C4-2B (cell line): Measurements from ENCODE around the gene STX7.

Experiments used
- ZFX ChIP-seq: fragments of 450-650 bp; IDR thresholded peaks from 2 replicates; pipeline ENCODE4 v1.6.1; 2017
- TF ChIP-seq, protein P1 (sequence below): fragments of 450-650 bp; conservative IDR thresholded peaks from 2 replicates; pipeline ENCODE4 v1.5.1; 2017; ENCODE audit warnings: mild to moderate bottlenecking

DNA sequence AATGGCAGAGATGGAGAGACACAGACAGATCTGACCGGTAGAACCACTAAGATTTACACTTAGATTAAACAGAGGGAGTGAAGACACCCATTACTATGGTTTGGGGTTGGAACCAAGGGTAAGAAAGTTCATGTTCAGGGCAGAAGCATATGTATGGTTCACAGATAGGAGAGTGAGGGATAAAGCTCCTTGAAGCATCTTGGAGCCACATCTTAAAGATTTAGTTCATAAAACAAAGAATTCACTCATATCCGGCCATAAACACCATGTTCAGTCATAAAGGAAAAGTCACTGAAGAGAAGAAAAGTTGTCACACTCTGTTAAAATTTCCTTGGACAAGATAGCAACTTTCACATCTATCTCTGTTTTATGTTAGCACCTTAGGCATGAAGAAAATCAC, 18.0 kb downstream of the STX7 start:
- TF ChIP-seq, protein P1, sequence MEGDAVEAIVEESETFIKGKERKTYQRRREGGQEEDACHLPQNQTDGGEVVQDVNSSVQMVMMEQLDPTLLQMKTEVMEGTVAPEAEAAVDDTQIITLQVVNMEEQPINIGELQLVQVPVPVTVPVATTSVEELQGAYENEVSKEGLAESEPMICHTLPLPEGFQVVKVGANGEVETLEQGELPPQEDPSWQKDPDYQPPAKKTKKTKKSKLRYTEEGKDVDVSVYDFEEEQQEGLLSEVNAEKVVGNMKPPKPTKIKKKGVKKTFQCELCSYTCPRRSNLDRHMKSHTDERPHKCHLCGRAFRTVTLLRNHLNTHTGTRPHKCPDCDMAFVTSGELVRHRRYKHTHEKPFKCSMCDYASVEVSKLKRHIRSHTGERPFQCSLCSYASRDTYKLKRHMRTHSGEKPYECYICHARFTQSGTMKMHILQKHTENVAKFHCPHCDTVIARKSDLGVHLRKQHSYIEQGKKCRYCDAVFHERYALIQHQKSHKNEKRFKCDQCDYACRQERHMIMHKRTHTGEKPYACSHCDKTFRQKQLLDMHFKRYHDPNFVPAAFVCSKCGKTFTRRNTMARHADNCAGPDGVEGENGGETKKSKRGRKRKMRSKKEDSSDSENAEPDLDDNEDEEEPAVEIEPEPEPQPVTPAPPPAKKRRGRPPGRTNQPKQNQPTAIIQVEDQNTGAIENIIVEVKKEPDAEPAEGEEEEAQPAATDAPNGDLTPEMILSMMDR = no peak
- no peak for TF ChIP-seq ZFX
